Endothelial cell of umbilical vein (primary cell): ENCODE measurements around the gene CUZD1. TPM values are rescaled to one million over a fixed set of nuclear protein-coding genes. Genes with fewer than 3 reads are reported as not detected.

Experiments used
- BruUV-seq: library from RNA; stranded (reverse); fragments of 400-500 nt; replicated peaks from 2 replicates; lab custom pipeline; 2021; lab: Mats Ljungman, UMichigan
- CTCF ChIA-PET: fragments of 300-600, 350-600 bp; sonication (Branson Sonifier 250); formaldehyde crosslinking; loops from one replicate; lab custom pipeline; 2021; ENCODE audit warnings: antibody characterized with exemption, inconsistent platforms; lab: Charles Lee
- POLR2A ChIA-PET: fragments of 300-600, 350-600 bp; sonication (Branson Sonifier 250); formaldehyde crosslinking; loops from one replicate; lab custom pipeline; 2021; ENCODE audit warnings: antibody characterized with exemption, inconsistent platforms; lab: Charles Lee
- DNase-seq: peaks from one replicate; pipeline ENCODE4 v3.0.0-alpha.2; 2011; ENCODE audit warnings: low read depth, low spot score
- FAIRE-seq: peaks from 2 replicates; lab custom pipeline; 2011; peaks lifted over from hg19 to GRCh38; lab: Jason Lieb, UNC
- H2AFZ ChIP-seq: 2 replicates; pipeline ENCODE4 v1.6.0; 2012; ENCODE audit warnings: low read depth, low read length, control low read depth, inconsistent platforms
- H3K27ac ChIP-seq: 2 replicates; pipeline ENCODE4 v1.5.1; 2011; ENCODE audit warnings: low read depth, mild to moderate bottlenecking, control low read depth, low read length, moderate library complexity; ENCODE audit not compliant: insufficient read depth
- H3K27me3 ChIP-seq, 2 experiments: 2 replicates each; pipeline versions ENCODE4 v1.6.0 to v1.6.1; 2011; ENCODE audit warnings: low read length in 2 of 2, mixed read lengths in 1 of 2; ENCODE audit not compliant: control insufficient read depth in 2 of 2, insufficient read depth in 2 of 2
- H3K36me3 ChIP-seq, 2 experiments: 2 replicates in 1 of 2; 3 replicates in 1 of 2; pipeline ENCODE4 v1.5.1; 2011; ENCODE audit warnings: low read length in 2 of 2, mild to moderate bottlenecking in 1 of 2, moderate library complexity in 1 of 2; ENCODE audit not compliant: control insufficient read depth in 2 of 2, insufficient read depth in 2 of 2; ENCODE audit errors: extremely low read depth in 1 of 2
- H3K4me1 ChIP-seq: 3 replicates; pipeline ENCODE4 v1.5.1; 2011; ENCODE audit warnings: mild to moderate bottlenecking, low read length; ENCODE audit not compliant: control insufficient read depth, insufficient read depth; ENCODE audit errors: extremely low read depth
- H3K4me2 ChIP-seq: 2 replicates; pipeline ENCODE4 v1.6.1; 2011; ENCODE audit warnings: low read length, control low read depth, mixed read lengths; ENCODE audit not compliant: insufficient read depth
- H3K4me3 ChIP-seq, 3 experiments: fragments of 200-600 bp in 1 of 3; sonication (generic), shearing (Covaris generic) in 1 of 3; replicated peaks in 1 of 3; 2 replicates each; pipeline ENCODE4 v1.5.1; 2011 to 2016; ENCODE audit warnings: control low read depth in 3 of 3, low read length in 3 of 3, mild to moderate bottlenecking in 2 of 3, inconsistent platforms in 1 of 3, low read depth in 1 of 3, moderate library complexity in 1 of 3; ENCODE audit not compliant: insufficient read depth in 1 of 3
- H3K79me2 ChIP-seq: 2 replicates; pipeline ENCODE4 v1.6.0; 2012; ENCODE audit warnings: low read length, inconsistent platforms; ENCODE audit not compliant: control insufficient read depth, insufficient read depth
- H3K9ac ChIP-seq: replicated peaks from 2 replicates; pipeline ENCODE3; 2011; ENCODE audit warnings: low read length, control low read depth; ENCODE audit not compliant: insufficient read depth; ENCODE audit errors: extremely low read depth
- H3K9me1 ChIP-seq: replicated peaks from 3 replicates; pipeline ENCODE4 v1.6.0; 2011; ENCODE audit warnings: mild to moderate bottlenecking, low read length; ENCODE audit not compliant: control insufficient read depth, insufficient read depth; ENCODE audit errors: extremely low read depth
- H3K9me3 ChIP-seq: replicated peaks from 2 replicates; pipeline ENCODE4 v1.5.1; 2012; ENCODE audit warnings: low read length, inconsistent platforms; ENCODE audit not compliant: control insufficient read depth, insufficient read depth
- H4K20me1 ChIP-seq: replicated peaks from 2 replicates; pipeline ENCODE3; 2011; ENCODE audit warnings: mild to moderate bottlenecking, low read length; ENCODE audit not compliant: control insufficient read depth, insufficient read depth; ENCODE audit errors: extremely low read depth
- CTCF ChIP-seq, 2 donors: IDR thresholded peaks; 1 replicate in 1 of 2; 2 replicates in 1 of 2; pipeline ENCODE4 v1.5.1; 2011; ENCODE audit warnings: low read length in 2 of 2, mild to moderate bottlenecking in 2 of 2, moderate library complexity in 2 of 2, control low read depth in 1 of 2, inconsistent platforms in 1 of 2, low read depth in 1 of 2; ENCODE audit not compliant: insufficient read depth in 1 of 2; ENCODE audit errors: extremely low read depth in 1 of 2
- EZH2 ChIP-seq: IDR thresholded peaks from 2 replicates; pipeline ENCODE4 v1.6.1; 2012; ENCODE audit warnings: borderline replicate concordance, low read depth, mild to moderate bottlenecking, moderate library complexity, low read length, inconsistent platforms; ENCODE audit not compliant: severe bottlenecking
- FOS ChIP-seq: IDR thresholded peaks from 2 replicates; pipeline ENCODE4 v1.6.1; 2011; ENCODE audit warnings: mild to moderate bottlenecking, low read length, moderate library complexity, borderline replicate concordance; ENCODE audit not compliant: insufficient read depth
- GATA2 ChIP-seq: IDR thresholded peaks from 2 replicates; pipeline ENCODE4 v1.7.0; 2011; ENCODE audit warnings: low read depth, mild to moderate bottlenecking, moderate library complexity, mixed read lengths, low read length; ENCODE audit not compliant: insufficient read length, insufficient read depth
- JUN ChIP-seq: IDR thresholded peaks from 2 replicates; pipeline ENCODE4 v1.6.1; 2011; ENCODE audit warnings: borderline replicate concordance, low read depth; ENCODE audit not compliant: insufficient read length, insufficient read depth
- MAX ChIP-seq: IDR thresholded peaks from 2 replicates; pipeline ENCODE4 v1.6.1; 2011; ENCODE audit not compliant: insufficient read depth, insufficient read length
- MYC ChIP-seq: IDR thresholded peaks from one replicate; pipeline ENCODE4 v1.6.1; 2011; ENCODE audit warnings: mild to moderate bottlenecking, low read depth, low read length
- POLR2A ChIP-seq: IDR thresholded peaks from 2 replicates; pipeline ENCODE4 v1.6.1; 2012; ENCODE audit warnings: low read depth, mild to moderate bottlenecking, control low read depth, low read length
- POLR2AphosphoS5 ChIP-seq: IDR thresholded peaks from 2 replicates; pipeline ENCODE4 v1.6.1; 2012; ENCODE audit warnings: low read depth, mild to moderate bottlenecking, control low read depth, low read length, moderate library complexity; ENCODE audit not compliant: insufficient read depth
- dilution Hi-C: fragments of 300-500 bp; cut with MboI; formaldehyde crosslinking; loops from one replicate; pipeline ENCODE4 v1.15.0; 2019; ENCODE audit warnings: low sequenced_read_pairs; ENCODE audit not compliant: extremely low pct_ligation_motif_present
- intact Hi-C: fragments of 100-400 bp; cut with micrococcal nuclease; formaldehyde crosslinking; loops from one replicate; pipeline ENCODE4 v1.10.0; 2022
- polyA plus RNA-seq, 4 experiments: library from polyadenylated mRNA; depleted of rRNA in 3 of 4; stranded (reverse) in 3 of 4; unstranded in 1 of 4; fragments of >200 nt; gene quantifications; 2 replicates each; pipeline versions ENCODE4 v1.2.1 to v1.2.3, GENCODE V29; 2011 to 2012; ENCODE audit warnings: missing spikeins in 1 of 4
- total RNA-seq: library from RNA; stranded (reverse); gene quantifications from 2 replicates; pipeline ENCODE4 v1.2.3, GENCODE V29; 2021

Gene CUZD1
- total and polyA plus RNA-seq, 2 donors (not counting 3 experiments of a cell fraction or from before 2014, with no cell fraction given) = 1.1 to 1.4 TPM

GRCh38 chr10:122841569-122841968 is 4.1 kb downstream of the CUZD1 start:
- CTCF ChIA-PET = no interaction called here
- dilution Hi-C loops (no loop called here), intact Hi-C loops (no loop called here)
- no peak overlapping the region for H3K9ac ChIP-seq
- no peak overlapping the region for H3K4me3 ChIP-seq
- H3K4me1 ChIP-seq = no peaks in the 10 kb centered on the region
- DNase-seq = no peak
- H3K27me3 ChIP-seq = no peaks in the 10 kb centered on the region
- H4K20me1 ChIP-seq = no peaks in the 10 kb centered on the region
- no peaks in the 10 kb centered on the region for H3K79me2 ChIP-seq
- TF ChIP-seq MAX (no peak), GATA2 (no peak), CTCF (IDR thresholded peaks at IDR 0.05; ENCODE audit: extremely low read depth in 1 of 2, insufficient read depth in 1 of 2, low read depth in 1 of 2, low read length in 2 of 2) (no peak)
- H3K9me3 ChIP-seq = no peaks in the 10 kb centered on the region
- no peak overlapping the region for H3K4me2 ChIP-seq
- H3K9me1 ChIP-seq = no peaks in the 10 kb centered on the region
- H3K27ac ChIP-seq = no peak overlapping the region
- POLR2A ChIA-PET = no interaction called here
- H3K36me3 ChIP-seq = peaks cover 0 to 6% of the 10 kb centered on the region in 2 experiments
- FAIRE-seq = no peak
- no peak overlapping the region for H2AFZ ChIP-seq
- BruUV-seq = no TSS peak

GRCh38 chr10:122839505-122839904 is 6.2 kb downstream of the CUZD1 start:
- DNase-seq (no peak), FAIRE-seq (no peak)
- ChIA-PET POLR2A (no interaction called here), CTCF (no interaction called here)
- Histone ChIP-seq H3K79me2 (no peaks in the 10 kb centered on the region), H3K4me1 (no peaks in the 10 kb centered on the region), H3K9me1 (no peaks in the 10 kb centered on the region), H3K4me3 (no peak overlapping the region), H3K27ac (no peak overlapping the region), H3K27me3 (no peaks in the 10 kb centered on the region), H2AFZ (no peak overlapping the region), H3K36me3 (peaks cover 0 to 6% of the 10 kb centered on the region in 2 experiments), H3K9ac (no peak overlapping the region), H3K9me3 (no peaks in the 10 kb centered on the region), H3K4me2 (no peak overlapping the region), H4K20me1 (no peaks in the 10 kb centered on the region)
- dilution Hi-C loops (no loop called here), intact Hi-C loops (no loop called here)
- no TSS peak for BruUV-seq
- no peak for TF ChIP-seq CTCF (IDR thresholded peaks at IDR 0.05; ENCODE audit: extremely low read depth in 1 of 2, insufficient read depth in 1 of 2, low read depth in 1 of 2, low read length in 2 of 2)
- no peak for TF ChIP-seq MYC
- no peak for TF ChIP-seq EZH2
- TF ChIP-seq GATA2 = no peak
- TF ChIP-seq POLR2AphosphoS5 = no peak
- TF ChIP-seq POLR2A = no peak
- TF ChIP-seq FOS = no peak
- TF ChIP-seq MAX = no peak
- no peak for TF ChIP-seq JUN
